ENCODE data around the gene ARHGAP8.

Gene ARHGAP8

DNA sequence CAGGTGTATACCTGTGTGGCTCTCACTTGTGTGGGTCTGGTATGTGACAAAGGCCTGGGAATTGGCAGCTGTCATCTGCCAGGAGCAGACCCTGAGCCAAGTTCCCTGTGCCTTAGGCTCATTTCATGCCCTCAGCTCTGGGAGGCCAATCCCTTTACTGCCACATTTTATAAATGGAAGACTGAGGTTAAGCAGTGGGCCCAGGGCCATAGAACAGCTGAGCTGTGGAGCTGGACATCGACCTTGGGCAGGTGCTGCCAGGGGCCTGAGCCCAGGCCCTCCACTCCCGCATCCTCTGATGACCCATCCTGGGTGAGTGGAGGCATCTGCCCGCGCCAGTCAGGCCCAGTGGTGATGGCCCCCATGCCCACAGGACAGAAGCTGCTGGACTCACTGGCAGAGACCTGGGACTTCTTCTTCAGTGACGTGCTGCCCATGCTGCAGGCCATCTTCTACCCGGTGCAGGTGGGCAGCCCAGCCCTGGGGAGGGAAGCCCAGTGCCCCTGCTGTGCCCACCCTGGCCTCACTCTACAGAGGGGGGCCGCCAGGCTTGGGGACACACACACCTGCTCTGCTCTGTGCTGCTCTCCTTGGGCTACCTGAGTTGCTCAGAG is 20.9 kb upstream of the ARHGAP8 start:
- Histone ChIP-seq H3K9ac (ENCODE audit: low read length in 5 of 5) (no peak overlapping the region), H3K4me3 (ENCODE audit: low read depth in 1 of 5, low read length in 5 of 5) (no peak overlapping the region), H3K36me3 (ENCODE audit: control insufficient read depth in 5 of 5, insufficient read depth in 5 of 5, low read length in 5 of 5) (peaks cover 0 to 54% (median 44%) of the 10 kb centered on the region in 5 donors), H3K4me1 (ENCODE audit: control insufficient read depth in 5 of 5, insufficient read depth in 5 of 5, low read length in 5 of 5) (peaks cover 6 to 33% (median 17%) of the 10 kb centered on the region in 5 donors), H3K9me3 (ENCODE audit: control insufficient read depth in 5 of 5, low read length in 5 of 5) (no peaks in the 10 kb centered on the region), H3K27ac (ENCODE audit: low read depth, low read length) (no peak overlapping the region), H3K27me3 (ENCODE audit: control insufficient read depth in 5 of 5, insufficient read depth in 4 of 5, low read length in 5 of 5) (peaks cover 0 to 2% (median 0%) of the 10 kb centered on the region in 5 donors)

DNA sequence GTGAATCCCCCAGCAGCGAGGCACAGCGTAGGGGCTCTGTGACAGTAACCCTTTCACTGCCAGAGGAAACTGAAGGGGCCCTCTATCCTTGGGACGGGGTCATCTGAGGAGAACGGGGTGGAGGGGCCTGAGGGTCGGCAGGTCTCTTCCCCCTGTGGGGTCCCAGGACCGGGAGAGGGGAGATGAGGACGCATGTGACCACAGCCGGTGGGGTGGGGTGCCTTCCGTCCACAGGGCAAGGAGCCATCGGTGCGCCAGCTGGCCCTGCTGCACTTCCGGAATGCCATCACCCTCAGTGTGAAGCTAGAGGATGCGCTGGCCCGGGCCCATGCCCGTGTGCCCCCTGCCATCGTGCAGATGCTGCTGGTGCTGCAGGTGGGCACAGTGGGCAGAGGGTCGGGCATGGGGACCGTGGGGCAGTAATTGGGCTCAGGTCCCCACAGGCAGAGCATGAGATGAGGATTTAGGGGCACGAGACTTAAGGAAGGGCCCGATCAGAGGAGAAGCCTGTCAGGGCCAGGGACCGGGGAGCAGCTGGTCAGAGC is 20.3 kb upstream of the ARHGAP8 start:
- H3K4me1 ChIP-seq (ENCODE audit: control insufficient read depth in 5 of 5, insufficient read depth in 5 of 5, low read length in 5 of 5), result peaks cover 6 to 33% (median 17%) of the 10 kb centered on the region in 5 donors
- H3K27ac ChIP-seq (ENCODE audit: low read depth, low read length), result no peak overlapping the region
- peaks cover 0 to 48% (median 37%) of the 10 kb centered on the region in 5 donors for H3K36me3 ChIP-seq (ENCODE audit: control insufficient read depth in 5 of 5, insufficient read depth in 5 of 5, low read length in 5 of 5)
- H3K4me3 ChIP-seq (ENCODE audit: low read depth in 1 of 5, low read length in 5 of 5), result no peak overlapping the region
- peaks cover 0 to 2% (median 0%) of the 10 kb centered on the region in 5 donors for H3K27me3 ChIP-seq (ENCODE audit: control insufficient read depth in 5 of 5, insufficient read depth in 4 of 5, low read length in 5 of 5)
- H3K9me3 ChIP-seq (ENCODE audit: control insufficient read depth in 5 of 5, low read length in 5 of 5), result no peaks in the 10 kb centered on the region
- no peak overlapping the region for H3K9ac ChIP-seq (ENCODE audit: low read length in 5 of 5)

DNA sequence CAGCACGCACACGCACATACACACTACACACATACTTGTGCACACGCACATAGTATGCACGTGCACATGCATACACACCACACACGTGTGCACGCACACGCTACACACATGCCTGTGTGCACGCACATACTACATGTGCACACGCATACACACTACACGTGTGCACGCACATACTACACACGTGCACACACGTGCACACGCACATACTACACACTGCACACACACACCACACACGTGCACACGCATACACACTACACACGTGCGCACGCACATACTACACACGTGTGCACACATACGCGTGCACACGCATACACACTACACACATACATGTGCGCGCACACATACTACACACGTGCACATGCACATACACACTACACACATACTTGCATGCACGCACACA is 19.7 kb upstream of the ARHGAP8 start:
- Histone ChIP-seq H3K27ac (ENCODE audit: low read depth, low read length) (no peak overlapping the region), H3K4me3 (ENCODE audit: low read depth in 1 of 5, low read length in 5 of 5) (no peak overlapping the region), H3K4me1 (ENCODE audit: control insufficient read depth in 5 of 5, insufficient read depth in 5 of 5, low read length in 5 of 5) (peaks cover 6 to 32% (median 17%) of the 10 kb centered on the region in 5 donors), H3K27me3 (ENCODE audit: control insufficient read depth in 5 of 5, insufficient read depth in 4 of 5, low read length in 5 of 5) (no peaks in the 10 kb centered on the region), H3K36me3 (ENCODE audit: control insufficient read depth in 5 of 5, insufficient read depth in 5 of 5, low read length in 5 of 5) (peaks cover 0 to 42% (median 32%) of the 10 kb centered on the region in 5 donors), H3K9me3 (ENCODE audit: control insufficient read depth in 5 of 5, low read length in 5 of 5) (no peaks in the 10 kb centered on the region), H3K9ac (ENCODE audit: low read length in 5 of 5) (no peak overlapping the region)

DNA sequence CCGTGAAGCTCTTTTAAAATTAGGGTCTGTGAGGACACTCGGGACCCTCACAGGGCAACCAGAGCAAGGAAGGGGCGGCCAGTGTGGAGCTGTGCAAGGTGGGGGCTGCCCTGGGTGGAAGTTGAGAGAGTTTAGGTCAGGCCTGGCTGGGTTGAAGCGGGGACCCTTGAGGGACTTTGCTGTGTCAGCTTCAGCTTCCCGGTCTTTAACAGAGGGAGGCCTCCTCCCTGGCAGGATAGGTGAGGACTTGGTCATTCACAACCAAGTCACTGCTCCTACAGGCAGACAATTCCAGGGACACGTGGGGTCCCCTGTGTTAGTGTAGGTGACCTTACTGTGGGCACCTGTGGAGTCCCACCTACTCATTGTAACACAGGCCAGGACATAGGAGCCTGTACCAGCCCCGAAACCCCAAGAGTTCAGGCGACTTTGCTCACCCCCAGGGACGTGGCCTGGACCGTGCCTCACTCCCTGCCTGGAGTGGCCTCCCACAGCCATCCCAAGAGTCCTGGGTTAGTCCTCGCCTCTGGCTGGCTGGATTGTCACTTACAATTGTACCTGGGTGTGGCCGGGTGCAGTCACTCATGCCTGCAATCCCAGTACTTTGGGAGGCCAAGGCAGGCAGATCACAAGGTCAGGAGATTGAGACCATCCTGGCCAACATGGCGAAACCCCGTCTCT is 18.8 kb upstream of the ARHGAP8 start:
- no peak overlapping the region for H3K9ac ChIP-seq (ENCODE audit: low read length in 5 of 5)
- H3K4me1 ChIP-seq (ENCODE audit: control insufficient read depth in 5 of 5, insufficient read depth in 5 of 5, low read length in 5 of 5), result peaks cover 6 to 23% (median 16%) of the 10 kb centered on the region in 5 donors
- peaks cover 0 to 38% (median 26%) of the 10 kb centered on the region in 5 donors for H3K36me3 ChIP-seq (ENCODE audit: control insufficient read depth in 5 of 5, insufficient read depth in 5 of 5, low read length in 5 of 5)
- no peaks in the 10 kb centered on the region for H3K9me3 ChIP-seq (ENCODE audit: control insufficient read depth in 5 of 5, low read length in 5 of 5)
- peaks cover 0 to 3% (median 0%) of the 10 kb centered on the region in 5 donors for H3K27me3 ChIP-seq (ENCODE audit: control insufficient read depth in 5 of 5, insufficient read depth in 4 of 5, low read length in 5 of 5)
- no peak overlapping the region for H3K27ac ChIP-seq (ENCODE audit: low read depth, low read length)
- no peak overlapping the region for H3K4me3 ChIP-seq (ENCODE audit: low read depth in 1 of 5, low read length in 5 of 5)

DNA sequence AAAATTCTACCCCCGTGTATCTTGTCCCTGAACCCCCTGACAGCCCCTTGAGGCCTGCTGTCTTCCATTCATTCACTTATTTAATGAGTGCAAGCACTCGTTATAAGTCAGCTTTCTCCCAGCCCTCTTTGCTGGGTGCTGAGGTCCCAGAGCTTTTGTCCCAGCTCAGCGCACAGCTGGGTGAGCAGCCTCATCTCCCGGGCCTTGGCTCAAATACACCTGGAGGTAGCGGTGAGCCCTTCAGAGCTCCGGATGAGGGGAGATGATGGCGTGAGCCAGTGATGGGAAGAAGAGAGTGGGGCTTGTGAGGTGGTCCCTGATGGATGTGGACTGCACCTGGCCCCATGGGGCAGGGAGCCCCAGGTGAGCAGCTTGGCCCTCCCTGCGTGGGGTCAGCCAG is 18.1 kb upstream of the ARHGAP8 start:
- H3K36me3 ChIP-seq (ENCODE audit: control insufficient read depth in 5 of 5, insufficient read depth in 5 of 5, low read length in 5 of 5), result peaks cover 0 to 37% (median 22%) of the 10 kb centered on the region in 5 donors
- H3K27ac ChIP-seq (ENCODE audit: low read depth, low read length), result no peak overlapping the region
- H3K4me3 ChIP-seq (ENCODE audit: low read depth in 1 of 5, low read length in 5 of 5), result no peak overlapping the region
- H3K9ac ChIP-seq (ENCODE audit: low read length in 5 of 5), result no peak overlapping the region
- H3K9me3 ChIP-seq (ENCODE audit: control insufficient read depth in 5 of 5, low read length in 5 of 5), result no peaks in the 10 kb centered on the region
- peaks cover 2 to 16% (median 9%) of the 10 kb centered on the region in 5 donors for H3K4me1 ChIP-seq (ENCODE audit: control insufficient read depth in 5 of 5, insufficient read depth in 5 of 5, low read length in 5 of 5)
- peaks cover 0 to 7% (median 0%) of the 10 kb centered on the region in 5 donors for H3K27me3 ChIP-seq (ENCODE audit: control insufficient read depth in 5 of 5, insufficient read depth in 4 of 5, low read length in 5 of 5)

DNA sequence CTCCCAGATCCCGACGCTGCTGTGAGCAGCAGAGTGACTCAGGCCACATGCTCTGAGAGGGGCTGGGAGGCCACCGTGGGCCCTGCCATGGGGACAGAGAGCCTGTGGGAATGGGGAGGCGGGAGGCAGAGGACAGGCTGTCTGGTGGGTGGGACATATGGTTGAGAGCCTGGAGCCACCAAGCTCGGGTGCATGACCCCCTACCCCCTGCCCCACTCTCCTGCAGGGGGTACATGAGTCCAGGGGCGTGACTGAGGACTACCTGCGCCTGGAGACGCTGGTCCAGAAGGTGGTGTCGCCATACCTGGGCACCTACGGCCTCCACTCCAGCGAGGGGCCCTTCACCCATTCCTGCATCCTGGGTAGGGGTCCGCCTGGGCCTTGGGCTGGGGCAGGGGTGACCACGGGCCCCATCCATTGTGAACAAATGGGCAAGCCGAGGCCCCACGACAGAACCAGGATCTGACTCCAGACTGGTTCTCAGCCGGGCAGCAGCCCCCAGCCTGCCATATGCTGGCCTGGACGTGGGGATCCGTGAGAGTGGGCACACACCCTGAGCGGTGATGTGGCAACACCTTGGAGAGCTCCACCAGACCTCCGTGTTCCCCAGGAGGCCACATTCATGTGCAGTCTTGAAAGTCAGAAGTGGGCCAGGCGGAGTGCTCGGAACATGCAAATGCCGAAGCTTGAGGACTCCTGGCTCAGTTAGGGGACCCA is 17.4 kb upstream of the ARHGAP8 start:
- Histone ChIP-seq H3K4me3 (ENCODE audit: low read depth in 1 of 5, low read length in 5 of 5) (no peak overlapping the region), H3K9ac (ENCODE audit: low read length in 5 of 5) (no peak overlapping the region), H3K9me3 (ENCODE audit: control insufficient read depth in 5 of 5, low read length in 5 of 5) (no peaks in the 10 kb centered on the region), H3K27ac (ENCODE audit: low read depth, low read length) (no peak overlapping the region), H3K36me3 (ENCODE audit: control insufficient read depth in 5 of 5, insufficient read depth in 5 of 5, low read length in 5 of 5) (peaks cover 0 to 32% (median 22%) of the 10 kb centered on the region in 5 donors), H3K4me1 (ENCODE audit: control insufficient read depth in 5 of 5, insufficient read depth in 5 of 5, low read length in 5 of 5) (peaks cover 0 to 9% (median 2%) of the 10 kb centered on the region in 5 donors), H3K27me3 (ENCODE audit: control insufficient read depth in 5 of 5, insufficient read depth in 4 of 5, low read length in 5 of 5) (peaks cover 0 to 7% (median 0%) of the 10 kb centered on the region in 5 donors)

DNA sequence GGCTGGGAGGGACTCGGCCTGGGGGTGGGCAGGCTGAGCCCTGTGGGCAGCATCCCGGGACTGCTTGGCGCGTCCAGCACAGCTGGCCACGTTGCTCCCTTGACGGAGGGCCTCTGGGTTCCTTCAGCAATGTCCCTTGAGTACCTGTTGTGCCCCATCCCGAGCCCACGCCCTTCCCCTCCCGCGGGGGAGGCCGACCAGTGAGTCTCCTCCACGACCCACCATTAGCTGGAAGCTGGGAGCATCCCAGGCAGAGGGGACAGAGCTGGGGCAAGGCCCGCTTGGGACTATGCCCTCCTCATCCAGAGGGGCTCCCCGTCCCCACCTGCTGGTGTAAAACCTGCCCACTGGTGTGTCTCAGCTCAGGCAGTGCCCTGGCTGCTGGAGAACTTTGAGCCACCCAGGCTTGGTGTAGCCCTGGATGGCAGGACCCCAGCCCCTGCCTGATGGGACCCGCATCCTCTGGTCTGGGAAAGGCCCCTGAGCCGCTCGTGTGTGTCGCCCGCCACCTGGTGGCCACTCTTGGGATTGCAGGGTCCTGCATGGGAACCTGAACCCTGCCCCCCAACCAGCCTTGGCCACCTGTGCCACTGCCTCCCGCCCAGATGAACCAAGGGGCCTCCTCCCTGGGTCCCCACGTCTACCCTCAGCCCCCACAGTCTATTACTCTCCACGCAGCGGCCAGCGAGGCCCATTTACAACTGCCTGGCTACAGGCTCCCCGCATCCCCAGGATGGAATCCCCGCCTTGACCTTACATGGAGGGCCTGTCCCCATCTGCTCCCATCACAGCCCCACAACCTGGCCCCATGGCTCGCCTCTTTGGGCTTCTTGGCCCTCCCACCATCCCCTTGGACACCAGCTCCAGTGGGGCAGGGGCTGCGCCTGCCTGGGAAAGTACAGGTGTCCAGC is 16.6 kb upstream of the ARHGAP8 start:
- Histone ChIP-seq H3K27me3 (ENCODE audit: control insufficient read depth in 5 of 5, insufficient read depth in 4 of 5, low read length in 5 of 5) (peaks cover 0 to 9% (median 0%) of the 10 kb centered on the region in 5 donors), H3K27ac (ENCODE audit: low read depth, low read length) (no peak overlapping the region), H3K9ac (ENCODE audit: low read length in 5 of 5) (no peak overlapping the region), H3K9me3 (ENCODE audit: control insufficient read depth in 5 of 5, low read length in 5 of 5) (no peaks in the 10 kb centered on the region), H3K4me3 (ENCODE audit: low read depth in 1 of 5, low read length in 5 of 5) (no peak overlapping the region), H3K36me3 (ENCODE audit: control insufficient read depth in 5 of 5, insufficient read depth in 5 of 5, low read length in 5 of 5) (peaks cover 0 to 24% (median 17%) of the 10 kb centered on the region in 5 donors), H3K4me1 (ENCODE audit: control insufficient read depth in 5 of 5, insufficient read depth in 5 of 5, low read length in 5 of 5) (peaks cover 0 to 1% (median 0%) of the 10 kb centered on the region in 5 donors)

DNA sequence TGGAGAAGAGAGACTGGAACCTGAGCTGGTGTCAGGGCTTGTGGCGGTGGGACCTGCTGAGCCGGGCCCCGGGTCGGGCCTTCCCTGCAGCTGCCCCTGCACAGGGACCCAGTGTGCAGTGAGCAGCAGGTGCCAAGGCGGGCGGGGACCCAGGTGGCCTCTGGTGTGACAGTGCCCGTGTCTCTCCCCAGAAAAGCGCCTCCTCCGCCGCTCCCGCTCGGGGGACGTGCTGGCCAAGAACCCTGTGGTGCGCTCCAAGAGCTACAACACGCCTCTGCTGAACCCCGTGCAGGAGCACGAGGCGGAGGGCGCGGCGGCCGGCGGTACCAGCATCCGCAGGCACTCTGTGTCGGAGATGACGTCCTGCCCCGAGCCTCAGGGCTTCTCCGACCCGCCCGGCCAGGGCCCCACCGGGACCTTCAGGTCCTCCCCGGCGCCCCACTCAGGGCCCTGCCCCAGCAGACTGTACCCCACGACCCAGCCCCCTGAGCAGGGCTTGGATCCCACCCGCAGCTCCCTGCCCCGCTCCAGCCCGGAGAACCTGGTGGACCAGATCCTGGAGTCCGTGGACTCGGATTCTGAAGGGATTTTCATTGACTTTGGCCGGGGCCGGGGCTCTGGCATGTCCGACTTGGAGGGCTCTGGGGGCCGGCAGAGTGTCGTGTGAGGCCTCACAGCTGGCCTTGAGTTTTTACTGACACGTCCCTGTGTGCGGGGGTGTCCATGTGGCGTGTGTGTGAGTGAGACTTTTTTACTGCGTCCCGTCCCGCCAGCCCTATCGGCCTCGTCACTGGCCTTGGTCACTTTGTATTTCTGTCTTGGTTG is 15.6 kb upstream of the ARHGAP8 start:
- no peak overlapping the region for H3K27ac ChIP-seq (ENCODE audit: low read depth, low read length)
- H3K9ac ChIP-seq (ENCODE audit: low read length in 5 of 5), result no peak overlapping the region
- H3K36me3 ChIP-seq (ENCODE audit: control insufficient read depth in 5 of 5, insufficient read depth in 5 of 5, low read length in 5 of 5), result peaks cover 0 to 14% (median 11%) of the 10 kb centered on the region in 5 donors
- H3K4me3 ChIP-seq (ENCODE audit: low read depth in 1 of 5, low read length in 5 of 5), result no peak overlapping the region
- H3K27me3 ChIP-seq (ENCODE audit: control insufficient read depth in 5 of 5, insufficient read depth in 4 of 5, low read length in 5 of 5), result peaks cover 0 to 9% (median 0%) of the 10 kb centered on the region in 5 donors
- no peaks in the 10 kb centered on the region for H3K9me3 ChIP-seq (ENCODE audit: control insufficient read depth in 5 of 5, low read length in 5 of 5)
- H3K4me1 ChIP-seq (ENCODE audit: control insufficient read depth in 5 of 5, insufficient read depth in 5 of 5, low read length in 5 of 5), result no peaks in the 10 kb centered on the region

Data from subcutaneous abdominal adipose tissue (tissue), 5 donors.